C4-2B (cell line): ENCODE data around the gene STX17.

Source experiments
- ZFX ChIP-seq: fragments of 450-650 bp; IDR thresholded peaks from 2 replicates; pipeline ENCODE4 v1.6.1; 2017
- TF ChIP-seq, protein P1 (sequence below): fragments of 450-650 bp; conservative IDR thresholded peaks from 2 replicates; pipeline ENCODE4 v1.5.1; 2017; ENCODE audit warnings: mild to moderate bottlenecking

DNA sequence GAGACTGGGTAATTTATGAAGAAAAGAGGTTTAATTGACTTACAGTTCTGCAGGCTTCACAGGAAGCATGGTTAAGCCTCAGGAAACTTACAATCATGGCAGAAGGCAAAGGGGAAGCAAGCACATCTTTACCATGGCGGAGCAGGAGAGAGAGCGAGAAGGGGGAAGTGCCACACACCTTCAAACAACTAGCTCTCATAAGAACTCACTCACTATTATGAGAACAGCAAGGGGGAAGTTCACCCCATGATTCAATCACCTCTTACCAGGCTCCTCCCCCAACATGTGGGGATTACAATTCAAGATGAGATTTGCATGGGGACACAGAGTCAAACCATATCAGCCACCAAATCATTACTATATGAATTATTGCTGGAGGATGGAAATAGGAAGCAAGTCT, 30.3 kb upstream of the STX17 start:
- TF ChIP-seq, protein P1, sequence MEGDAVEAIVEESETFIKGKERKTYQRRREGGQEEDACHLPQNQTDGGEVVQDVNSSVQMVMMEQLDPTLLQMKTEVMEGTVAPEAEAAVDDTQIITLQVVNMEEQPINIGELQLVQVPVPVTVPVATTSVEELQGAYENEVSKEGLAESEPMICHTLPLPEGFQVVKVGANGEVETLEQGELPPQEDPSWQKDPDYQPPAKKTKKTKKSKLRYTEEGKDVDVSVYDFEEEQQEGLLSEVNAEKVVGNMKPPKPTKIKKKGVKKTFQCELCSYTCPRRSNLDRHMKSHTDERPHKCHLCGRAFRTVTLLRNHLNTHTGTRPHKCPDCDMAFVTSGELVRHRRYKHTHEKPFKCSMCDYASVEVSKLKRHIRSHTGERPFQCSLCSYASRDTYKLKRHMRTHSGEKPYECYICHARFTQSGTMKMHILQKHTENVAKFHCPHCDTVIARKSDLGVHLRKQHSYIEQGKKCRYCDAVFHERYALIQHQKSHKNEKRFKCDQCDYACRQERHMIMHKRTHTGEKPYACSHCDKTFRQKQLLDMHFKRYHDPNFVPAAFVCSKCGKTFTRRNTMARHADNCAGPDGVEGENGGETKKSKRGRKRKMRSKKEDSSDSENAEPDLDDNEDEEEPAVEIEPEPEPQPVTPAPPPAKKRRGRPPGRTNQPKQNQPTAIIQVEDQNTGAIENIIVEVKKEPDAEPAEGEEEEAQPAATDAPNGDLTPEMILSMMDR = no peak
- no peak for TF ChIP-seq ZFX
